Ishikawa (cell line): ENCODE measurements around the gene RBM42.
A peak's percentile ranks its signal among the peaks of the same experiment; 100 is the strongest.

Experiments used
- CEBPB ChIP-seq: IDR thresholded peaks from 2 replicates; pipeline ENCODE4 v1.6.1; 2012
- EGR1 ChIP-seq: IDR thresholded peaks from 2 replicates; pipeline ENCODE4 v1.6.1; 2012
- EP300 ChIP-seq: IDR thresholded peaks from 2 replicates; pipeline ENCODE4 v1.6.1; 2012; ENCODE audit warnings: borderline replicate concordance
- NFIC ChIP-seq: IDR thresholded peaks from 2 replicates; pipeline ENCODE4 v1.6.1; 2012
- RAD21 ChIP-seq: IDR thresholded peaks from 2 replicates; pipeline ENCODE4 v1.6.1; 2012; ENCODE audit warnings: low read depth
- TAF1 ChIP-seq: IDR thresholded peaks from 2 replicates; pipeline ENCODE4 v1.6.1; 2012; ENCODE audit warnings: low read depth, mild to moderate bottlenecking
- TEAD4 ChIP-seq: IDR thresholded peaks from 2 replicates; pipeline ENCODE4 v1.6.1; 2012
- YY1 ChIP-seq: IDR thresholded peaks from 2 replicates; pipeline ENCODE4 v1.6.1; 2012; ENCODE audit warnings: low read depth
- TF ChIP-seq, protein P1 (sequence below): IDR thresholded peaks from 2 replicates; pipeline ENCODE4 v1.6.1; 2012; ENCODE audit warnings: low read depth, mild to moderate bottlenecking
- TF ChIP-seq, protein P2 (sequence below): IDR thresholded peaks from 2 replicates; pipeline ENCODE4 v1.6.1; 2012

DNA sequence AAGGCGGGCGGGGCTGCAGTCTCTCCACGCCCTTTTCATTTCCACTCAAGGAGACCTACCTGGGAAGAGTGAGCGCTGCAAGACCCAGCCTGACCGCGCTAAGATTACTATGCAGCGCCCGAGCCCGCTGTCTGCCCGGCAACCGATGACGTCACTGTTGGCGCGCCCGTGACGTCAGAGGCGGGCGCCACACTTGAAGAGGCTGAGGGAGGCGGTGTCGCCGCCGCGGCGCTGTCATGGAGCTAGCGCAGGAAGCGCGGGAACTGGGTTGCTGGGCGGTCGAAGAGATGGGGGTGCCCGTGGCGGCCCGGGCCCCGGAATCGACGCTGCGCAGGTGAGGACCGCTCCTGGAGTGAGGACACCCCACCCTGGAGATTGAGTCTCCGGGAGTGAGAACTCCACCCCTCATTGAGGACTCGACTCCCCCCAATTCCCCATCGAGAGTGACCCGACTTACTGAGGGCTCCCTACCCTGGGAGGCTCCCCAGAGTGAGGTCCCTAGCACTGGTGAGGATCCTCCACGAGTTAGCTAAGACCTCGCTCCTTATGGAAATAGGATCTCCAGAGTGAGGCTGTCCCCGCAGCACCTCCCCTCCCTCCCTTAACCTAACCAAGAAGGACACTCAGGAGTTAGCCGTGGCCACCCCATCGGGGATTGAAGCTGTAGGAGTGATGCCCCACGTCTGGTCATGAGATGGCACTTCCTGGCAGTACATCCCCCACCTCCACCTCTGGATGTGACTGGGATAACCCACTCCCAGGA, 16.1 kb upstream of the RBM42 start, which contains the start of gene HAUS5:
- TF ChIP-seq TEAD4 (no peak), TAF1 (peak; percentile 66; the same call in 1 of the 2 replicates), RAD21 (no peak), NFIC (no peak), CEBPB (no peak), EGR1 (no peak), YY1 (peak; percentile 80), EP300 (no peak)
- TF ChIP-seq, protein P1, sequence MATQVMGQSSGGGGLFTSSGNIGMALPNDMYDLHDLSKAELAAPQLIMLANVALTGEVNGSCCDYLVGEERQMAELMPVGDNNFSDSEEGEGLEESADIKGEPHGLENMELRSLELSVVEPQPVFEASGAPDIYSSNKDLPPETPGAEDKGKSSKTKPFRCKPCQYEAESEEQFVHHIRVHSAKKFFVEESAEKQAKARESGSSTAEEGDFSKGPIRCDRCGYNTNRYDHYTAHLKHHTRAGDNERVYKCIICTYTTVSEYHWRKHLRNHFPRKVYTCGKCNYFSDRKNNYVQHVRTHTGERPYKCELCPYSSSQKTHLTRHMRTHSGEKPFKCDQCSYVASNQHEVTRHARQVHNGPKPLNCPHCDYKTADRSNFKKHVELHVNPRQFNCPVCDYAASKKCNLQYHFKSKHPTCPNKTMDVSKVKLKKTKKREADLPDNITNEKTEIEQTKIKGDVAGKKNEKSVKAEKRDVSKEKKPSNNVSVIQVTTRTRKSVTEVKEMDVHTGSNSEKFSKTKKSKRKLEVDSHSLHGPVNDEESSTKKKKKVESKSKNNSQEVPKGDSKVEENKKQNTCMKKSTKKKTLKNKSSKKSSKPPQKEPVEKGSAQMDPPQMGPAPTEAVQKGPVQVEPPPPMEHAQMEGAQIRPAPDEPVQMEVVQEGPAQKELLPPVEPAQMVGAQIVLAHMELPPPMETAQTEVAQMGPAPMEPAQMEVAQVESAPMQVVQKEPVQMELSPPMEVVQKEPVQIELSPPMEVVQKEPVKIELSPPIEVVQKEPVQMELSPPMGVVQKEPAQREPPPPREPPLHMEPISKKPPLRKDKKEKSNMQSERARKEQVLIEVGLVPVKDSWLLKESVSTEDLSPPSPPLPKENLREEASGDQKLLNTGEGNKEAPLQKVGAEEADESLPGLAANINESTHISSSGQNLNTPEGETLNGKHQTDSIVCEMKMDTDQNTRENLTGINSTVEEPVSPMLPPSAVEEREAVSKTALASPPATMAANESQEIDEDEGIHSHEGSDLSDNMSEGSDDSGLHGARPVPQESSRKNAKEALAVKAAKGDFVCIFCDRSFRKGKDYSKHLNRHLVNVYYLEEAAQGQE: no peak
- TF ChIP-seq, protein P2, sequence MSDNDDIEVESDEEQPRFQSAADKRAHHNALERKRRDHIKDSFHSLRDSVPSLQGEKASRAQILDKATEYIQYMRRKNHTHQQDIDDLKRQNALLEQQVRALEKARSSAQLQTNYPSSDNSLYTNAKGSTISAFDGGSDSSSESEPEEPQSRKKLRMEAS: peak; percentile 79
